Stomach (tissue), 9 donors: ENCODE data around the gene SSC5D. TPM values are rescaled to one million over a fixed set of nuclear protein-coding genes. Genes with fewer than 3 reads are reported as not detected.
A peak's percentile ranks its signal among the peaks of the same experiment; 100 is the strongest.

Source experiments
- DNase-seq, 2 donors: peaks; one replicate each; pipeline versions ENCODE4 v3.0.0 to v3.0.0-alpha.2; 2013 to 2019
- H3K27ac ChIP-seq, 5 donors: fragments of 200-600 bp in 4 of 5; sonication (generic) in 4 of 5; one replicate each; pipeline ENCODE4 v1.5.1; 2013 to 2019; ENCODE audit warnings: mild to moderate bottlenecking in 1 of 5, moderate library complexity in 1 of 5
- H3K27me3 ChIP-seq, 3 donors: fragments of 200-600 bp; sonication (generic); one replicate each; pipeline ENCODE4 v1.5.1; 2017 to 2019; ENCODE audit warnings: mixed run types in 1 of 3
- H3K36me3 ChIP-seq, 4 donors: fragments of 200-600 bp; sonication (generic); 1 replicate in 3 of 4; 2 replicates in 1 of 4; pipeline ENCODE4 v1.5.1; 2016 to 2019
- H3K4me1 ChIP-seq, 4 donors: fragments of 200-600 bp; sonication (generic); one replicate each; pipeline ENCODE4 v1.5.1; 2016 to 2019
- H3K4me3 ChIP-seq, 4 donors: fragments of 200-600 bp; sonication (generic) in 3 of 4; one replicate each; pipeline ENCODE4 v1.5.1; 2016 to 2019; ENCODE audit warnings: mild to moderate bottlenecking in 1 of 4
- H3K9me3 ChIP-seq, 4 donors: fragments of 200-600 bp; sonication (generic); one replicate each; pipeline ENCODE4 v1.5.1; 2016 to 2019
- EP300 ChIP-seq: sonication (generic); formaldehyde crosslinking; IDR thresholded peaks from one replicate; pipeline ENCODE4 v1.6.1; 2017; ENCODE audit warnings: antibody characterized with exemption
- POLR2A ChIP-seq, 4 donors: fragments of 450-650 bp; IDR thresholded peaks; one replicate each; pipeline ENCODE4 v1.6.1; 2016; ENCODE audit warnings: antibody characterized with exemption in 4 of 4, control low read depth in 2 of 4, mild to moderate bottlenecking in 1 of 4, moderate library complexity in 1 of 4
- POLR2AphosphoS5 ChIP-seq, 3 donors: sonication (generic); formaldehyde crosslinking; IDR thresholded peaks; one replicate each; pipeline ENCODE4 v1.6.1; 2016; ENCODE audit warnings: antibody characterized with exemption in 3 of 3
- WGBS, 5 donors: extraction: QIAGEN DNeasy Blood & Tissue Kit in 3 of 5; methylation state at CpG; one replicate each; pipeline versions ENCODE4 v1.1.5 to v1.1.7; 2013 to 2018; 5-methylcytosine and 5-hydroxymethylcytosine counted together
- intact Hi-C: fragments of 100-400 bp; cut with DNase I; formaldehyde crosslinking; loops from one replicate; pipeline ENCODE4 v1.15.1; 2023; ENCODE audit warnings: low total_unique reads
- polyA plus RNA-seq, 3 donors: library from polyadenylated mRNA; stranded (reverse); fragments of 200-250 nt; gene quantifications; one replicate each; pipeline ENCODE4 v1.2.3, GENCODE V29; 2013
- total RNA-seq, 5 donors: library from RNA; depleted of rRNA; stranded (reverse); fragments of >200 nt; gene quantifications; one replicate each; pipeline versions ENCODE4 v1.1.0 to v1.2.3, GENCODE V29; 2014 to 2016
- TF ChIP-seq, protein P1 (sequence below), 7 experiments: fragments of 450-650 bp in 4 of 7; fragments of 200-600 bp in 3 of 7; sonication (generic) in 3 of 7; IDR thresholded peaks; one replicate each; pipeline ENCODE4 v1.5.1; 2016 to 2019; ENCODE audit warnings: antibody characterized with exemption in 7 of 7, control low read depth in 2 of 7, mild to moderate bottlenecking in 1 of 7
- donor health status: healthy with polysubstance abuse.
- donor health status: Bipolar disorder and iron deficiency.
- donor health status: healthy.

Gene SSC5D
- total and polyA plus RNA-seq, 8 donors, result 0.46 to 15.1 (median 2.2) TPM; not detected in 1

DNA sequence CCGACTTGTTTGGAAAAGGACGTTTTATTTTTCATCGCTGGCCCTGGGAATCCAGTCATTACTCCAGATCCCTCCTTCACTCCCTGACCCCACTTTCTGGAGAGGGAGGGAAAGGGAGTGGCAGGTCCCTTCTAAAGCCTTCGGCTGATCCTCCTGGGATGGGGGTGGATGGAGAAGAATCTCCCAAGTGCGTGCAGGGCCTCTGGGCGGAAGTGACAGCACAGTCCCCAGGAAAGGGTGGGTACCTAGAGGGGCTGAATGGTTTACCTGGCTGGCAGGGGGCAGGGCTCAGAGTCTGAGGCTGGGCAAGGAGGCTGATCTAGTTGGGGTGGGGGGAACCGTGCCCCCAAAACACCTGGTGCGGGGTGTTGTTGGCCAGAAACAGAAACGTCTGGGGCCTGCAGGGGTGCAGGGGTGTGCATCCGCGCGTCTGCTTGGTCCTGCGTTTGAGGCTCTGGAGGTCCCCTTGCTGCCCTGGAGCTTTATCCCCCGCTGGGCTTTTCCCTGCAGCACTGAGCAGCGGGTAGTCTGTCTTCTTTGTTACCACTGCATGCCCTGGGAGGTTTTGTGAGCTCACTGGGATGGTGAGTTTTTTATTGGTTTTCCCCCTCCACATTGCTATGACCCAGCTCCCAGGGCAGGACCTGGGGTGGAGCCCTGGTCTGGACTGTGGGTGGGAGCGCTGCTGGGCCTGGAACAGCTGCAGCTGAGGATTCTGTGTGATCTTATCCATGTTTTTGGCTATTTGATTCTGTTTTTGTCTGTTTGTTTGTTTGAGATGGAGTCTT is 14.8 kb upstream of the SSC5D start:
- peak overlapping the region in 1 of 5 donors; percentile 14 for H3K27ac ChIP-seq
- H3K27me3 ChIP-seq, result no peaks in the 10 kb centered on the region
- intact Hi-C loops, result no loop called here
- peaks cover 14 to 23% (median 20%) of the 10 kb centered on the region in 4 donors for H3K4me1 ChIP-seq
- peak in 1 of 2 donors; percentile 20 for DNase-seq
- H3K9me3 ChIP-seq, result no peaks in the 10 kb centered on the region
- TF ChIP-seq, protein P1, sequence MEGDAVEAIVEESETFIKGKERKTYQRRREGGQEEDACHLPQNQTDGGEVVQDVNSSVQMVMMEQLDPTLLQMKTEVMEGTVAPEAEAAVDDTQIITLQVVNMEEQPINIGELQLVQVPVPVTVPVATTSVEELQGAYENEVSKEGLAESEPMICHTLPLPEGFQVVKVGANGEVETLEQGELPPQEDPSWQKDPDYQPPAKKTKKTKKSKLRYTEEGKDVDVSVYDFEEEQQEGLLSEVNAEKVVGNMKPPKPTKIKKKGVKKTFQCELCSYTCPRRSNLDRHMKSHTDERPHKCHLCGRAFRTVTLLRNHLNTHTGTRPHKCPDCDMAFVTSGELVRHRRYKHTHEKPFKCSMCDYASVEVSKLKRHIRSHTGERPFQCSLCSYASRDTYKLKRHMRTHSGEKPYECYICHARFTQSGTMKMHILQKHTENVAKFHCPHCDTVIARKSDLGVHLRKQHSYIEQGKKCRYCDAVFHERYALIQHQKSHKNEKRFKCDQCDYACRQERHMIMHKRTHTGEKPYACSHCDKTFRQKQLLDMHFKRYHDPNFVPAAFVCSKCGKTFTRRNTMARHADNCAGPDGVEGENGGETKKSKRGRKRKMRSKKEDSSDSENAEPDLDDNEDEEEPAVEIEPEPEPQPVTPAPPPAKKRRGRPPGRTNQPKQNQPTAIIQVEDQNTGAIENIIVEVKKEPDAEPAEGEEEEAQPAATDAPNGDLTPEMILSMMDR (IDR thresholded peaks at IDR 0.05), result no peak
- TF ChIP-seq POLR2AphosphoS5 (IDR thresholded peaks at IDR 0.05) (no peak), EP300 (no peak), POLR2A (IDR thresholded peaks at IDR 0.05) (no peak)
- H3K36me3 ChIP-seq, result no peaks in the 10 kb centered on the region
- WGBS, 5 donors, result 69 to 77% (median 74%) methylated on average over 15 to 16 of the region's 16 CpGs
- no peak overlapping the region for H3K4me3 ChIP-seq

DNA sequence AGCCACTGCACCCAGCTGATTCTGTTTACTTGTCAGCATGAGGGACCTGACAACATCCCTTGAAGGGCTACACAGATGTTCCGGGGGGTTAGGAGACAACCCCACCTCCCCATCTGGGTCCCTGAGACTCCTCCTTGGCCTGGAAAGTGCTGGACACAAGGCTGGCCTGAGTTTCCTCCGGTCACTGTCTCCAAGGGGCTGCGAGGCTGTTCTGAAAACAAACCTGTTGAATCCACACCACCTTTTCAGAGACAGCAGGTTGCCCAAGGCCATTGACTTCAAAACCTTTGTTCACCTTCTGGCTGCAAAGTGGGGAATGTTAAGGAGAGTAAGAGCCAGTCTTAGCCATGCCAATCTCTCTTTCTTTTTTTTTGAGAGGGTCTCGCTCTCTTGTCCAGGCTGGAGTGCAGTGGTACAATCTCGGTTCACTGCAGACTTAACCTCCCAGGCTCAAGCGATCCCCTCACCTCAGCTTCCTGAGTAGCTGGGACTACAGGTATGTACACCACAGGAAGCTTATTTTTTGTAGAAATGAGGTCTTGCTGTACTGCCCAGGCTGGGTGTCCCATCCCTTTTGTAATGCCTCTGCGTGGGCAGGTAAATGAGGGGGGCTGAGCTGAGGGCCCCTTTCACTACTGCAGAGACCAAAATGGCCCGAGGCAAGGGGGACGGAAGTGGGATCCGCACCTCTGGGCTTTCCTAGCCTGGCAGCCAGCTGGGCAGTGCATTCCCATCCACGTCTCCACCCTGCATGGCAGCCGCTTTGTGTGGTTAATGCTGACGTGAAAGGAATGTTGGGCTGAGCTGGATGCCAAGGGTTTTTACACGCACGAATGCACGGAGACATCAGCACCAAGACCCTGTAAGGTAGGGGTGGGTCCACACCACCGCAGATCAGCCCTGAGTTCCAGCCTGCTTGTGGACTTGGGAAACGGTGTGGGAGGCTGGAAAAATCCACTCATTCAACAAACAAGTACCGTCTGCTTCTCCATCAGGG is 13.7 kb upstream of the SSC5D start:
- WGBS, 5 donors, result 84 to 90% (median 86%) methylated on average over 14 to 19 of the region's 19 CpGs
- no peak overlapping the region for H3K27ac ChIP-seq
- peak in 1 of 2 donors; percentile 46 for DNase-seq

DNA sequence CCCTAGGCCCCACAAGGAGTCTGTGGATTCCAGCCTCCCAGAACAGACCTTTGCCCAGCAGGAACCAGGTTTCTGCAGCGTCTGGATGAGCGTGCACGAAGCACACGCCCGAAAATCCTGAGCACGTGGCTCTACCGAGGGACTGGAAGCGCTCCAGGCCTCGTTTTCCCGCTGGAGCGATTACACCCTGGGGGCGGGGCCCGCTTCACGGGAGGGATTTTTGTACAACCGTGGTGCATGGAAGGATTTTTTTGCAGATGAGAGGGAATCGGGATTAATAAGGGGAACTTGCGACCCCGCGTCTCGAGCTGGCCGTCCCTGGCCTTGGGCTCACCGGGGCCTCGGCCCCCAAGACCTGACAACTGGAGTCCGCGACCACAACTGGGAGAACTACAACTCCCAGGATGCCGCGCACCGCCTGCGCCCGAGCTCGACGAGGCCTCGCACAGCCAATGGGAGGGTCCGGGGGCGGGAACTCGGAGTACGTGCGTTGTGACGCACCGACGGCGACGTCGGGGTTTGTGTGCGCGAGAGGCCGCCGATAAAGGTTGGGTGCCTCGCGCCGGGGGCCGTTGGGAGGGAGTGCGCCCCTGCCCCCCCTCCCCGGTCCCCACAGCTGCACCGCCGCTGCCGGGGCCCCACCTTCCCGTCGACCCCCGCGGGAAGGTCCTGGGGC is 12.0 kb upstream of the SSC5D start, which contains the start of gene ZNF628:
Gene ZNF628, plus strand, starts transcription at position 518 of the 676 bp plus-strand sequence. CDS start 3,294 bp downstream, outside the sequence.
- no peaks in the 10 kb centered on the region for H3K27me3 ChIP-seq
- DNase-seq, result peak; percentile 99 to 100
- TF ChIP-seq POLR2AphosphoS5 (IDR thresholded peaks at IDR 0.05) (peak; percentile 85 to 96 (median 94)), EP300 (no peak), POLR2A (IDR thresholded peaks at IDR 0.05) (peak in 1 of 4 donors; percentile 71)
- TF ChIP-seq, protein P1 (IDR thresholded peaks at IDR 0.05), result no peak
- H3K9me3 ChIP-seq, result no peaks in the 10 kb centered on the region
- WGBS, 5 donors, result 0 to 3% (median 1%) methylated on average over 25 to 61 of the region's 61 CpGs
- intact Hi-C loops, result no loop called here
- peaks cover 14 to 30% (median 25%) of the 10 kb centered on the region in 4 donors for H3K4me1 ChIP-seq
- peak within 1 kb of the TSS; percentile 51 to 69 (median 60) for H3K4me3 ChIP-seq
- peak within 1 kb of the TSS; percentile 94 to 98 (median 95) for H3K27ac ChIP-seq
- H3K36me3 ChIP-seq, result peaks cover 0 to 10% (median 6%) of the 10 kb centered on the region in 4 donors

More for the DNA sequence above, 13.7 kb upstream of the SSC5D start:
- intact Hi-C loops, result no loop called here
- TF ChIP-seq POLR2A (IDR thresholded peaks at IDR 0.05), result no peak
- TF ChIP-seq EP300, result no peak
- TF ChIP-seq, protein P1 (IDR thresholded peaks at IDR 0.05), result no peak
- no peak for TF ChIP-seq POLR2AphosphoS5 (IDR thresholded peaks at IDR 0.05)
- Histone ChIP-seq H3K4me1 (peaks cover 14 to 30% (median 25%) of the 10 kb centered on the region in 4 donors), H3K9me3 (no peaks in the 10 kb centered on the region), H3K4me3 (no peak overlapping the region), H3K36me3 (no peaks in the 10 kb centered on the region), H3K27me3 (no peaks in the 10 kb centered on the region)
